ENCODE measurements around the gene TMEM259. TPM values are rescaled to one million over a fixed set of nuclear protein-coding genes. Genes with fewer than 3 reads are reported as not detected.

The TMEM259 gene
- total and polyA plus RNA-seq, 2 of the 8 experiments (the other 6 are each of a cell fraction or from before 2014, with no cell fraction given) = 140 to 243 TPM

GRCh38 chr19:990119-990571 lies 30.8 kb downstream of the TMEM259 start:
- TF ChIP-seq, protein P1, sequence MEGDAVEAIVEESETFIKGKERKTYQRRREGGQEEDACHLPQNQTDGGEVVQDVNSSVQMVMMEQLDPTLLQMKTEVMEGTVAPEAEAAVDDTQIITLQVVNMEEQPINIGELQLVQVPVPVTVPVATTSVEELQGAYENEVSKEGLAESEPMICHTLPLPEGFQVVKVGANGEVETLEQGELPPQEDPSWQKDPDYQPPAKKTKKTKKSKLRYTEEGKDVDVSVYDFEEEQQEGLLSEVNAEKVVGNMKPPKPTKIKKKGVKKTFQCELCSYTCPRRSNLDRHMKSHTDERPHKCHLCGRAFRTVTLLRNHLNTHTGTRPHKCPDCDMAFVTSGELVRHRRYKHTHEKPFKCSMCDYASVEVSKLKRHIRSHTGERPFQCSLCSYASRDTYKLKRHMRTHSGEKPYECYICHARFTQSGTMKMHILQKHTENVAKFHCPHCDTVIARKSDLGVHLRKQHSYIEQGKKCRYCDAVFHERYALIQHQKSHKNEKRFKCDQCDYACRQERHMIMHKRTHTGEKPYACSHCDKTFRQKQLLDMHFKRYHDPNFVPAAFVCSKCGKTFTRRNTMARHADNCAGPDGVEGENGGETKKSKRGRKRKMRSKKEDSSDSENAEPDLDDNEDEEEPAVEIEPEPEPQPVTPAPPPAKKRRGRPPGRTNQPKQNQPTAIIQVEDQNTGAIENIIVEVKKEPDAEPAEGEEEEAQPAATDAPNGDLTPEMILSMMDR (IDR thresholded peaks at IDR 0.05; ENCODE audit: control extremely low read depth in 1 of 3, insufficient read depth in 1 of 3, low read depth in 1 of 3, low read length in 3 of 3) = no peak
- TF ChIP-seq FOSL1 (IDR thresholded peaks at IDR 0.05; ENCODE audit: insufficient read depth, low read depth, low read length) (no peak), CEBPB (IDR thresholded peaks at IDR 0.05; ENCODE audit: low read depth, low read length) (no peak), RNF2 (IDR thresholded peaks at IDR 0.05; ENCODE audit: borderline replicate concordance, low read depth, low read length, missing control alignments, poor library complexity, severe bottlenecking) (no peak), KDM5A (IDR thresholded peaks at IDR 0.05; ENCODE audit: low read length) (no peak)
- Histone ChIP-seq H3K23ac (ENCODE audit: insufficient read length) (no peak overlapping the region), H3K4ac (replicated peaks; ENCODE audit: insufficient read length, low read depth, low read length) (no peak overlapping the region), H2AK5ac (ENCODE audit: low read depth, low read length) (no peak overlapping the region), H4K5ac (ENCODE audit: insufficient read length, low read depth, low read length) (no peak overlapping the region), H2BK12ac (ENCODE audit: low read depth, low read length) (no peak overlapping the region), H2BK15ac (ENCODE audit: low read length) (no peak overlapping the region), H3K9me3 (ENCODE audit: insufficient read depth in 2 of 2, low read depth in 1 of 2, low read length in 1 of 2) (no peaks in the 10 kb centered on the region), H3K79me1 (ENCODE audit: low read depth, low read length) (peaks cover 5% of the 10 kb centered on the region), H3K23me2 (ENCODE audit: low read depth, low read length) (no peaks in the 10 kb centered on the region), H3K56ac (replicated peaks; ENCODE audit: insufficient read length, low read depth, low read length) (no peak overlapping the region), H4K8ac (ENCODE audit: extremely low read depth, insufficient read depth, low read length) (no peak overlapping the region), H3K27ac (ENCODE audit: low read depth, low read length) (0 out of 2 replicates have a peak overlapping the region, but pooled peaks have one; percentile 26), H2BK20ac (ENCODE audit: low read length) (no peak overlapping the region), H4K20me1 (replicated peaks in 1 of 2; ENCODE audit: control insufficient read depth in 1 of 2, insufficient read depth in 2 of 2, low read length in 2 of 2) (peaks cover 9 to 19% of the 10 kb centered on the region in 2 experiments), H3K18ac (ENCODE audit: extremely low read depth, low read length) (no peak overlapping the region), H3K9ac (replicated peaks in 1 of 4; ENCODE audit: extremely low read depth in 1 of 4, low read depth in 3 of 4, low read length in 3 of 4) (no peak overlapping the region), H3K36me3 (ENCODE audit: control insufficient read depth in 2 of 4, insufficient read depth in 4 of 4, low read length in 3 of 4) (peaks cover 7 to 39% (median 23%) of the 10 kb centered on the region in 4 experiments; a peak in 6 of 8 replicates), H3K27me3 (replicated peaks in 1 of 4; ENCODE audit: control insufficient read depth in 3 of 4, extremely low read depth in 1 of 4, insufficient read depth in 3 of 4, low read length in 3 of 4) (no peaks in the 10 kb centered on the region), H3K79me2 (ENCODE audit: control insufficient read depth in 1 of 2, insufficient read depth in 2 of 2, low read length in 2 of 2) (peaks cover 0 to 12% of the 10 kb centered on the region in 2 experiments; a peak in 1 of 4 replicates), H3K4me2 (ENCODE audit: insufficient read depth in 1 of 2, low read depth in 2 of 2, low read length in 2 of 2) (no peak overlapping the region), H2BK120ac (replicated peaks; ENCODE audit: low read depth, low read length) (no peak overlapping the region), H3K14ac (ENCODE audit: insufficient read length) (no peak overlapping the region), H2BK5ac (ENCODE audit: low read depth, low read length) (no peak overlapping the region), H3K4me1 (replicated peaks in 1 of 4; ENCODE audit: control insufficient read depth in 3 of 4, insufficient read depth in 4 of 4, low read length in 3 of 4) (no peaks in the 10 kb centered on the region; a peak in 1 of 7 replicates), H2AFZ (ENCODE audit: low read length) (no peak overlapping the region), H3K4me3 (ENCODE audit: extremely low read depth in 1 of 4, insufficient read depth in 2 of 4, low read depth in 3 of 4, low read length in 4 of 4) (no peak overlapping the region), H4K91ac (replicated peaks; ENCODE audit: insufficient read length, low read length) (no peak overlapping the region)
- ChIA-PET CTCF (ENCODE audit: partially characterized antibody) (interaction anchor here (2.3 kb wide), 1 partner anchor 67 kb away, joined by 5 read pairs; no protein-coding TSS in a partner anchor), POLR2A (ENCODE audit: partially characterized antibody) (interaction anchor here (1.4 kb wide), 1 partner anchor 279 kb away, joined by 4 read pairs; the partner anchor contains the start of gene CIRBP)
- FAIRE-seq = no peak
- no peak for DNase-seq (ENCODE audit: low read depth in 1 of 2, low spot score in 2 of 2)
- 91% methylated on average over 23 of the region's 27 CpGs; no CpG with 5 or more reads in 1 of the 2 experiments for WGBS, 2 experiments (ENCODE audit: extremely low coverage in 1 of 2, insufficient coverage in 1 of 2, insufficient read length in 1 of 2, insufficient replicate concordance in 2 of 2, low coverage in 1 of 2, low lambda C conversion rate in 2 of 2, missing lambda C conversion rate in 1 of 2)

Data from H1 (cell line).